ENCODE results near the gene NAV2.
A peak's percentile ranks its signal among the peaks of the same experiment; 100 is the strongest.
"Not testable (repeated sequence)": the region's sequence is repeated elsewhere in the genome, so short reads cannot be mapped to it uniquely, and the experiment has no call there.

The NAV2 gene

DNA sequence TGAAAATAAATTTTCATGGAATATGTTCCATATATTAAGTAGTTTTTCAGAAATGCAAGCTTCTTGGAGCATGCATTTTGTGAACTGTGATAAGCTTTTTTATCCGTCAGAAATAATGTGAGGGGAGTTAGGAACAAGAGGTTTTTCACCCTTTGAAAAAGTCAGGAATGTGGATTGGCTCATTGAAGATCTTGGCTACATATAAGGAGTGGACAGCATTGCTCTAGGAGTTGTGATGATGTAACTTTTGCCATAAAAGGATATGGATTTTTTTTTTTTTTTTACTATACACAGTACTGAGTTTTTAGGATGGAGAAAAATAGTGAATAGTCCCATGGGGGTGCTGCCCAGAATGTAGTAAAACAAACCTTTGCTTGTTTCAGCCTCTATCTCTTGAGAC, 180.2 kb downstream of the NAV2 start:
- DNase-seq (ENCODE audit: low spot score) = no peak

DNA sequence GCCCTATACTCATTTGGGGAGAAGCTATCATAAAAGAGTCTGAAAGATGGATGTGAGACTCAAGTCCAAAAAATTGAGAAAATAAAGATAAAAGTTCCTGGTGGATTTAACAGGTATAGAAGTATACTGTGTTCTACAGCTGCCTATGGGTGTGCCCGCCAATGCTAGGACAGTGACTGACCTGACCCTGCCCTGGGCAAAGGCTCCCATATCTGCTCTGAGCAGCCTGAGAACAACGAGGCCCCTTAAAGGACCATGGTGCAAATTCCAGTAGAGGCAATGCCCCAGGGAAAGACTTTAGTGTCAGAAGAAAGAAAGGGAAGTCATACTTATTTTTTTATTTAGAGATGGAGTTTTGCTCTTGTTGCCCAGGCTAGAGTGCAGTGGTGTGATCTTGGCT, 181.8 kb downstream of the NAV2 start:
- DNase-seq (ENCODE audit: low spot score) = no peak

DNA sequence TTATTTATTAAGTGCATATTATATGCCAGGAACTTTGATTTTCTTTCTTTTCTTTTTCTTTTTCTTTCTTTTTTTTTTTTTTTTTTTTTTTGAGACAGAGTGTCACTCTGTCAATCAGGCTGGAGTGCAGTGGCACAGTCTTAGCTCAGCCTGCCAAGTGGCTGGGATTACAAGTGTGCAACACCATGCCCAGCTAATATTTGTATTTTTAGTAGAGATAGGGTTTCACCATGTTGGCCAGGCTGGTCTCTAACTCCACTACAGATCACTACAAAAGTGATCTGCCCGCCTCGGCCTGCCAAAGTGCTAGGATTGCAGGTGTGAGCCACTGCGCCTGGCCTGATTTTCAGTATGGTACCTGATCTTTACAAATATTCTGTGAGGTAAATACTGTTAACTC, 182.4 kb downstream of the NAV2 start:
- not testable (repeated sequence) for DNase-seq (ENCODE audit: low spot score)

DNA sequence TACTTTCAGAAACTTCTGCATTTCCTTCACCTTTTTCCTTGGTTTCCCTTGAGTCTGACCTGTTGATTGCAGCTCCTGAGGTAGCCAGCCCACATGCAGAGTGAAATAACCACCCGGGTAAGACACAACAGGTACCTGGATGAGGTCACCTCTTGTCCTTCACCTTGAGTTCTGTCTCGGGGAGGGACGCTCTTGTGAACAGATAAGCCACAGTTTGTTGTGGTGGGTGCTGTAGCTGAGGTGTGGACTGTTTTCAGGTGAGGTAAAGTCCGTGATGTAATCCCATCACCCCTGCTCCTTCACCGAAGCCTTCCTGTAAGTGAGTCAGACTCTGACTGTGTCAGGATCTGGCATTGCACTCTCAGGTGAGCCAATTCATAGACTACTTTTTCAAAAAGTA, 183.1 kb downstream of the NAV2 start:
- DNase-seq (ENCODE audit: low spot score) = no peak

DNA sequence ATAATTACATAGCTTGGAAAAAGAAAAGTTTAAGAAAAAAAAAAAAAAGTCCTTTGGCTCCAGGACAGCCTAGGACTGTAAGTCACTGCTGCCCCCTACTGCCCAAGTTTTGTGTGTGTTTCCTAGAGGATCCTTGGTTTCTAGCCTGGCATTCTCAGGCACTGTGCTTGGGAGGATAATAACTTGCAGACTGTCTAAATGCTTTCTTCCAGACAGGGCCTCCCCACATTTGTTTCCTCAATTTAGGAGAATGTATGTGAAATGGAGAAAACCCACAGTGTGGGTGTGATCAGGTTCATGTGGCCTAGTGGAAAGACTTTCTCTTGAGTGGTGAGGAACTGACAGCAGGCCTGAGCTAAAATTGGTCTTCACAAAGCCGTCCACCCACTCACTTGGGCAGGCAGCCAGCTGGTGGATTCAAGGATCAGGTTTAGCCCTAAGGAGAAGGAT, 191.0 kb downstream of the NAV2 start:
- peak; percentile 65 for DNase-seq (ENCODE audit: low spot score)

DNA sequence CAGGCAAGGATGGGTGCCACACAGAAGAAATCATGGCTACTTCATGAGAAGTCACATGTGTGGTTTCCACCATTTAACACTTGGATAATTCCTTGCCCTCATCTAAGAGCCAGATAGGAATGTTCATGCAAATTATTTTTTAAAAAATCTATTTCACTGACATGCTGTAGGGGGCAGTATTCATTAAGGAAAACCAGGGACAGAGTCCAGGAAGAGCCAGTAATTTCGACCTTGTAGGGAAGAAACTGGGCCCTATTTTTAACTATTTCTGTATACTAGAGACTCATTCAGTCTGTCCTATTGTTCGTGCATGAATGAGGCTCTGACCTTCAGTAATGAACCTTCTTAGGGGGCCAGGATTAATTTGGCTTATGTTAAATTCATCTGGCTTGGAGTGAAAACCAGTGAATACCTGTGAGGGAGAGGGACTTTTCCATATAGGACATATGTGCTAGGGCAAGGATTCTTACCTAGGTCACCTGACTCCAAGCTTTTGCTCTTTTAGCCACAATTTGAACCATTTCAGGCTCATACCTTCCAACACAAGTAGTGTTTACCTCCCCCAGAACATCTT, 192.7 kb downstream of the NAV2 start:
- DNase-seq (ENCODE audit: low spot score) = peak; percentile 49

DNA sequence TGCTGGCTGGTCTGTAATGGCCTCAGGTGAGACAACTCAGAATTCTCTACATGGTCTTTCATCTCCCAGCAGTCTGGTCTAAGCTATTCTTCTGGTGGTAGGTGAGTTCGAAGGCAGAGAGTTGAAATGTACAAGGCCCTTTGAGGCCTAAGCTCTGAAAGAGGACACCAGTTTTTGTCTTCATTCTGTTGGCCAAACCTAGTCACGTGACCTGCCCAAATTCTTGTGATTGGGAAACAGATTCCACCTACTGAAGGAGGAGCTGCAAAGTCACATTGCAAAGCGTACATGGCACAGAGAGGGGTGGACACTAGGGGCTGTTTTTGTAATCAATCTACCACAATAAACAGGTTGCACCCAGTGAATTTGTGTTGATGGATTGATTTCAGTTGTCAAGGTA, 193.5 kb downstream of the NAV2 start:
- DNase-seq (ENCODE audit: low spot score) = no peak

DNA sequence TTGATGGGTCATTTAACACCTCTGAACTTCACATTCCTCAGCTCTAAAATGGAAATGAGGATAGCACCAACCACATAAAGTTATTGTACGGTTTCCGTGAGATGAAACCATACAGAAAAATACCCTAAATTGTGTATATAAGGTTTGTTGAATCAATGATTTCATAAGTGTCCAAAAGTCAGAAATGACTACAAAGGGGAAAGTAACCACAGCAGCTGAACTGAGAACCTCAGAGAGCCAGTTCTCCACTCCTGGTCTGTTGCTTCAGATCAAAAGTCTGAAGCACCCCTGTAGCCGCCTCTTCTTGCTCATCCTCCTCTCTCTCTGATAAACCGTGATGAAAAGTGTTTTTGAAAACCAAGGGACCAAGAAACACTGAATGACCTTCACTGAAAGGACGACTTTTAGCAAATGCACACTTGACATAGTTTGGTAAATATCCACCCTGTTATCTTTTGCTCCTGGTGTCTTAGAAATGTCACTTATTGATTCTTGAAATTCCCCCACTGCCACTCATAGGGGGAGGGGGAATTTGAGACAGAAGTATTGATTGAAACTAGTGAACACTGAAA, 194.5 kb downstream of the NAV2 start:
- no peak for DNase-seq (ENCODE audit: low spot score)

DNA sequence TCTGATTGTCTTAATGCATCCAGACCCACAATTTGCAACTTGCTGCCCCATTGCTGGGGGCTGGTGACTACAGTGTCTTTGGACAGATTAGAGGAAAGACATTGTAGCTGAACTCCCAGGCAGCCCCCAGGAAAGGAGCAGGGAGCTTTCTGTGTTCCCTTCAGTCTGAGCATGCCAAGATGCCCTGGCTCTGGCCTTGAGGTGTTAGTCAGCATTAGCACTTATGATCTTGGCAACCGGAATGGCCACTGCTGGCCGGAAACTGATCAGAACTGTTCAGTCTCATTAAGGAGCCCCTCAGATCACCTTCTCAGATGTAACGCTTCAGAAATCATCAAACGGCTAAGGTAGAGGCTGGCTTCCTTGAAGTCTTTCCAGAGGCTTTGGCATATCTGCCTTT, 195.2 kb downstream of the NAV2 start:
- DNase-seq (ENCODE audit: low spot score) = no peak

DNA sequence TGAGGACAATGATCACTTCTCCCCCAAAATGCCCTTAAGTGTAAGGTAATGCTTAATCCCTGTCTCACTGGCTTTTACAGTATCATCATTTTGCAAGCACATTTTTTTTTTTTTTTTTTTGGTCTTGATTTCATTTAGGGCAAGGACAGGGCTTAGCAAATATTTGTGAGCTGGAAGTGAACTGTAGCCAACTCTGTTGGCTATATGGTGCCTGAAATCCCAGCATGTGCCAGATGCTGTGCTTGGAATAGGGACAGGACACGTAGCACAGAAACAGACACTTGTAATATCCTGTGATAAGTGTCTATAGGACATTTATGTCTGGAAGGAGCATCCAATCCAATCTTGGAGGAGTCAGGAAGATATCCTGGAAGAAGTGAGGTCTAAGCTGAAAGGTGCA, 198.3 kb downstream of the NAV2 start:
- no peak for DNase-seq (ENCODE audit: low spot score)

DNA sequence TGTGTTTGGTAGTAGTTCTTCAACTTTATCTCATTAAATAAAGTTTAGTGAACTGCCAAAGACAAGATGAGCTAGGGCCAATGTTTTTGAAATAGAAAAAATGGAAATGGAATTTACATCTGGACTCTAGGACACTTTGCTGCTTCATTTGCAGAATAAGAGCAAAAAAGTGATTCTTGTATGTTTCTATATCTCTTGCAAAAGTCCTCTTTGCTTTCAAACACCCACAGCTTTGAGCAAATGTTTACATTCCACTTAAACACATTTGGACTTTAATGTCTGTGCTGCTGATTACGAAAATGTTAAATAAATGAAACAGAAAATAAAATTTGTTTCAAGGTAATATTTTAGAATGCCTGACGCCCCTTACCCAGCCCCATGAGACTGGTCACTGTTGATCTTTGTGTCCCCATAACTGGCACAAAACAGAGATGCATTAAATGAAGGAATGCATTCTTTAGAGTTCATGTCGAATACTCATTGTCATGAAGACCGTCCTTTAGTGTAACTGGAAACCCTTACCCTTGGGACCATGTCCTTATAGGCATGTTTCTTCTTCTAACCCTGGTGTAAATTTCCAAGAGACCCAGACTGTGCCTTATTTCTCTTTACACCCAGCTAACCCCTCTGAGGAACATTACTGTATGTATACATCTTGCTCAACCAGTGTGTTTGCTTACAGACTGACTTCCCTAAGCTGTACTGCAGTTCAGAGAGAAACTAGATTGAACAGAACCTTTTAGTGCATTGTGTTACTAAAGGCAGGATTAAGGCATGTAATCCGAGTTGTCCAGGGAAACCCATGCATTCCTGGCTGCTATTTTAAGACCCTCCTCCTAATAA, 199.7 kb downstream of the NAV2 start:
- no peak for DNase-seq (ENCODE audit: low spot score)

DNA sequence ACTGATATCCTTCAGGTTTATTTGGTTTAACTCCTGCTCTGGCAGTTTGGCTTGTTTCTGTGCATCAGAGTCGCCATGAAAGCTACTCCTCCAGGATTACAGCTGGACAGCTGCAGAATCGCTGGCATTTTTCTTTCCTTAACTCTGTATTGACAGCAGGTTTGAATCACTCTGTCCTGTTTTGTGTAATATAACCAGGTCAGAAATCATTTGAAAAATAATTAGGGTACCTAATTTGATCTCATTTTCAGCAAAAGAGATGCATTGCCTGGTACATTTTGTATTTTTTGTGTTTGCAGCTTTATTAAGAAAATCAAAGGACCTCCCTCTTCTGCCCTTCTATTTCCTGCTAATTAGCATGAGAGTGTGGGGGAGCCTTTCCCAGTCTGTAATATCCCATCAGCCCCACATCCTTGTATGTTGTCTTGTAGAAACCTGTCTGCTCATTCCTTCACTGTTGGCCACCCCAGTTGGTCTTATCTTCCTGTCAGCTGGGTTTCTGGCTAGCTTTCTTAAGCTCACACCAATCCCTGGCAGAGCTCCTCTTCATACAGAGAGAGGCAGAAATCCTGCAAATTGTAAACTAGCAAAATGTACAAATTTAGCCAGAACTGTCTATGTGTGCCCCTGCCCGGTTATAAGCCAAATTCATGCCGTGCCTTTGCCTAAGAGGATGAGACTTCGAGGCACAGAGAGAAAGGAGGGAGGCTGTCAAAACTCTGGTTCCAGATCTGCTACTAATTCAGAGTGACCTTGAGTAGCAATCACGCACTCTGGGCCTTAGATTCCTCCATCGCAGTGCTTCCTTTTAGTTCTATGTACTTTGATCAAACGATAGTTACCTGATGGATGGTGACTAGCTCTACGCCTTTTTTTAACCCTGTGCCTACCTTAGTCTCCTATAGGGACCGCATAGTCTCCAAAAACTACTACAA, 200.6 kb downstream of the NAV2 start:
- DNase-seq (ENCODE audit: low spot score) = no peak

DNA sequence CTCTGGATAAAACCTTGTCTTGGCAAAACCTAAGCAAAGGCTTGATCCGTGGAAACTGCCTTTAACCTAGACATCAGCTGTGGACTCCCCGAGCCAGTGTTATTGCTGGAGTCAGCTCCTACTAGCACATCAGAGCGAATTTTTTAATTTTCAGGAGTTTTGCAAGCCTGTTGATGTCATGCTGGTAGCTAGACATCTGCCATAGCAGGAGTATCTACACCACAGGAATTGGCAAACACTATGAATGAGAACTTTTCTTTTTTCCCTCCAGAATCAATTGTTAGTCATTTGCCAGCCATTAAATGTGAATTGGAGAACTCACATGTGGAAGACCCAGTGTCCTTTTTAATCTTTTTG, 201.2 kb downstream of the NAV2 start:
- no peak for DNase-seq (ENCODE audit: low spot score)

DNA sequence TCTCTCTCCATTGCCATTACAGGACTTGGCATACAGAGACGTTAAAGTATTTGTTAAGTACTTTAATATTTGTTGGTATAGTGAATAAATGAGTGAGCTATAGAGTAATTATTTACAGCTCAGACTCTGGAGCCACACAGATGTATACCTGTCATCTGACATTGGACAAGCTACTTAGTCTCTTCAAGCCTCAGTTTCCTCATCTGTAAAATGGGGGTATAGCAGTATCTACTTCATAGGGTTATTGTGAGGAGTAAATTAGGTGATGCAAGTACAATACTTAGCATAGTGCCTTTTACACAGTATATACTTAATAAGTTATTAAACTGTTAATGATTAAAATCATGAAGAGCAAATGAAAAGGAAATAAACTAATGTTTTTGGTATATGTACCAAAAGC, 203.2 kb downstream of the NAV2 start:
- no peak for DNase-seq (ENCODE audit: low spot score)

DNA sequence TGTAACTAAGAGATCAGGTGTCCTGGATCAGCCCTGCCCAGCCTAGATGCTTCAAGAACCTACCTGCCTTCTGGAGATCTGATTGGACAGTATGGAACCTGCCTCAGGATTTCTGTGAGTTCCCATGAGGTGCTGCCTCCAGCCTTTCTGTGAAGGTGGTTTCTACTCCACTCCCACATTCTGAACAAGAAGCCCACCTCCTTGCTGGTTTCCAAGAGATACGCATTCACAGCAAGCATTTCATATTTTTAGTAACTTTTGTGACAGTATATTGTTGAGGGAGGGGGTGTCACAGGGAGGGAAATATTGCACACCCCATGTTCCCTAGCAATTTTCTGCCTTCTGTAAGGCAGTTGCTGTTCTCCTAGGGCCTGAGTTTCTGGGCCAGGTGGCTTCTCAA, 204.4 kb downstream of the NAV2 start:
- DNase-seq (ENCODE audit: low spot score) = no peak

DNA sequence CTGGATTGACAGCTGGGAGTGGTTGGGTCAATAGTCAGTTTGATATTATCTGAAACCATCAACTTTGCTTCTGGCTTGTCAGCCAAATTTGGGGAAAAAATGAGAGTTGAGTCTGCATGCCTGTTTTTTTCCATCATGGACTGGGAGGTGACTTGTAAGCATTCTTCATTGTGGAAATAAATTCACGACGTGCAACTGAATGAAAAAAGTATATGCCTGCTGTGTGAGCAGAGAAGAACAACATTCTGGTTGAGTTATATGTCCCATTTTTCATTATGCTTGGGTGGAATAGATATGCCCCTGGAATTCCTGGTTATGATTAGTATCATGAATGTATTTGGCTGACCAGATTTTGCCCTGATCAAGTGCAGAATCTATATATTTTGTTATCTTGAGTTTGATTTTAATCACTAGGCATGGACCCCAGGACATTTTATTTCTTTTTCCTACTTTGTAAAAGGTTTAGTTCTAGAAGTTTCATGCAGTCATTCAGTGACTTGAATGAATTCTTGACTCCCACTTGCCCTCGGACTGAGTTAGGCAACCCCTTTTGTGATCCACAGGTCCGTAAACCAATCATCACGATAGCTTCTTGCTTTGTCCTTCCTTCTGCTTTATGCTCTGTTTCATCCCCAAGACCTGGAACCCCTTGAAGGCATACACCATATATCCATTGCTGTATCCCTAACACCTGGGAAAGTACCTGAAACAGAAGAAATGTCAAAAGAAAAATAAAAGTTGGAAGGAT, 205.8 kb downstream of the NAV2 start:
- DNase-seq (ENCODE audit: low spot score) = no peak

DNA sequence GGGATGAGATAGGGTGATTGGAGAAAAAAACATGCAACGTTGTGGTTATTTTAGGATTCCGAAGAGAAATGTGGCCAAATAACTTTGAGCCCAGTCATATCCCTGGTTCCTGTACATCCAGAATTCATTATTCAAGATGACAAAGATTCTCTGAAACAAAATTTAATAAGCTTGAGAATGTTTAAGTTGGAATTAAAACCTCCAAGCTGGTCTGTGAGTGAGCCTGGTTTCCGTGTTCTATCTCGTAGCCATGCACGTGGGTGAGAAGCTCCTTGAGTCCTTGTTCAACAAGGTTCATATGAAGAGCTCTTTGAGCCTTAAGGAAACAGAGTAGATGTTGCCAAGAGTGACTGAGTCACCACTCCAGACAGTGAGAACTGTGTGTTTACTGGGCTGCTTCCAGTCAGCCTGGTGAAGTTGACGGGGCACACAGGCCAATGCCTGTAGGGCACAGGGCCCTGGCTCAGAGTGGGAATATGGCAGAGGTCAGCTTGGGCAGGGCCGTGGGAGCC, 206.5 kb downstream of the NAV2 start:
- DNase-seq (ENCODE audit: low spot score) = no peak

DNA sequence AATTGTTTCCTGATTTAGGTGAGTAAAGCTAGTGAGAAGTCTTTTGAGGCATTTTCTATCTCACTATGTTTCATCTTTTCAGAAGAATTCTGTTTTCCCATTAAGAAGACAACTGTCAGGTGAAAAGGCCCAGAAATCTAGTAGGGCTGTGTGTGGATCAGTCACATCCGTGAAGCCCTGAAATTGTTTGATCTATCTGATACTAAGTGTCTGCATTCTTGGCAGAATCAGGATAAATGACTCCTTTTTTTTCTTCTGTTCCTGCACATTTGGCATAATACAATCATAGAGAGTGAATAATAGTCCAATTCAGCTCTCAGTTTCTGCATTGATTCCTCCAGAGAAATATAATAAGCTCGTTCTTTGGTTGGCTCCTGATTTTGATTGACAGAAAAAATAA, 208.3 kb downstream of the NAV2 start:
- no peak for DNase-seq (ENCODE audit: low spot score)

DNA sequence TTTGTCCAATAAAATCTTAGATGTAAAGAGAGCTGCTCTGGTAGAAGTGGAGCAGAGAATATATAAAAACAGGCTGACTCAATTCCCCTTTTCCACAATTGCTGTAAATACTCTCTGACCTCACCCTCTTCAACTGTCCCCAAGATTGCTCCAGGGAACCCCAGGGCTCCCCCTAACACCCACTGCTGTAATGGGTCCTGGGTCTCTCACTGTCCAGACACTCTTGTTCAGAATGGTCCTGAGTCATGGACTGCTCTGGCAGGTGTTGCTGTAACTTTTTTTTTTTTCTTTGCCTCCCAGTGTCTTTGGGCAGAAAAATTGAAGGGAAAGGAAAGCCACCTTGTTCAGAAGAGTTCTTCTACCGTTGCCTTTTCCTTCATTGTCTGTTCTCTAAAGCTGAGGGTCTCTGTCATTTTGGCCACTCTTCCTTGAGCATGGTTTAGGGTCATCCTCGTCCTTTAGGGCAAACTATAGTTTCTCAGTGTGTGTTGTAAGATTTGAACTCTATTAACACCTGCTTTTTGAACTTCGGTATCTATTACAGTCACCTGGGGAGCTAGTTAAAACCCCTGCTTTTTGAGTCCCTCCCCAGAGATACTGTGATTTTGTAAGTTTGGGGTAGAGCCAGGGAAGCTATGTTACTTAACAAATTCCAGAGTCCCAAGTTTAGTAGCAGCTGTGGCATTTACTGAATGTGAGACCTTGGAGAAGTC, 209.5 kb downstream of the NAV2 start:
- DNase-seq (ENCODE audit: low spot score) = no peak

DNA sequence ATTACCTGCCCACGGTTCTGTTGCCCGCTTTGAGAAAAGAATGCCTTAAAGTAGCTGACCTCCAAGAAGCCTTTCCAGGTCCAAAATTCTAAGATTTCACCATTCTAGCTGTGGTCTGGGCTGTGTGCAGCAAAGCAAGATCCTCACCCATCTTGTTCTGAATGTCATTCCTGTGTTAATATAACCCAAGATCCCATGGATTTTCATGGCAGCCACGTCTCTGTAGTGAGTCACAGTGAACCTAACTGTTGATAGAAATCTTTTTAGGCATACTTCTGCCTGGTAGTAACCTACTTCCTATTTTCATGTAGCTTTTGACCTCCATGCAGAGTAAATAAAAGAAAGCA, 210.0 kb downstream of the NAV2 start:
- DNase-seq (ENCODE audit: low spot score) = no peak

DNA sequence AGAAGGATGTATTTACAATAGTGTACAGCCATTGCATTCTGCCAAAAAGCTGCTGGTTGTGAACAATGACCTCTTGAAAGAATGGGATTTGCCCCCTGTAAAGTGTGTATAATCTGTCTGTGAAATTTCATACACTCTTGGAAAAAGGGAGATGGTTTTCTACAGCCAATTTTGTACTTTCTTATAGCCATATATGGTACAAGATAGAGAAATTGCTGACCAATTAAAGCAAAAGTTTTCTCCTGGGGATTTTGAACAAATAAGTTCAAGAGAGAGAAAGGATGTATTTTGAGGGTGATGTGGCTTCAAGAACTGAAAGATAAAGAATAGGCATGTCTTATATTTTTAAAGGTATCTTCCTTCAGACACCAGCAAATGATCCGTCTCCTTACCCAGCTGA, 211.0 kb downstream of the NAV2 start:
- no peak for DNase-seq (ENCODE audit: low spot score)

Data from D341Med (cell line).